GM23338 (cell line): ENCODE results near the gene SPTBN4. TPM values are rescaled to one million over a fixed set of nuclear protein-coding genes. Genes with fewer than 3 reads are reported as not detected.

Experiments
- ATAC-seq: fragments of 200-7000 bp; cut with Tn5 transposase; 3 replicates; pipeline ENCODE4 v1.9.1; 2020
- DNase-seq: peaks from one replicate; pipeline ENCODE4 v3.0.0-alpha.2; 2015; ENCODE audit warnings: low spot score
- H2AFZ ChIP-seq: fragments of 200-600 bp; sonication (generic); 2 replicates; pipeline ENCODE4 v1.8.0; 2016; ENCODE audit warnings: antibody characterized with exemption, mild to moderate bottlenecking, moderate library complexity
- H3F3A ChIP-seq: fragments of 200-600 bp; sonication (generic); replicated peaks from 2 replicates; pipeline ENCODE4 v1.8.0; 2017; ENCODE audit warnings: antibody characterized with exemption, mixed run types, low read depth
- H3K27ac ChIP-seq: fragments of 200-600 bp; sonication (generic); 2 replicates; pipeline ENCODE4 v1.6.1; 2016; ENCODE audit warnings: low read depth
- H3K27me3 ChIP-seq: fragments of 200-600 bp; sonication (generic); 2 replicates; pipeline ENCODE4 v1.8.0; 2016; ENCODE audit warnings: mild to moderate bottlenecking, mixed run types, moderate library complexity; ENCODE audit not compliant: insufficient read depth
- H3K36me3 ChIP-seq: fragments of 200-600 bp; sonication (generic); 2 replicates; pipeline ENCODE4 v1.8.0; 2016; ENCODE audit warnings: mild to moderate bottlenecking; ENCODE audit not compliant: insufficient read depth
- H3K4me1 ChIP-seq: fragments of 200-600 bp; sonication (generic); 2 replicates; pipeline ENCODE4 v1.8.0; 2016; ENCODE audit warnings: mild to moderate bottlenecking, moderate library complexity; ENCODE audit not compliant: insufficient read depth
- H3K4me2 ChIP-seq: fragments of 200-600 bp; sonication (generic); 2 replicates; pipeline ENCODE4 v1.7.1; 2017; ENCODE audit warnings: mixed run types
- H3K4me3 ChIP-seq: fragments of 200-600 bp; sonication (generic); 2 replicates; pipeline ENCODE4 v1.6.1; 2016; ENCODE audit warnings: mixed run types
- H3K79me2 ChIP-seq: fragments of 200-600 bp; sonication (generic); replicated peaks from 2 replicates; pipeline ENCODE4 v1.8.0; 2017; ENCODE audit warnings: mild to moderate bottlenecking; ENCODE audit not compliant: insufficient read depth
- H3K9me2 ChIP-seq: fragments of 200-600 bp; sonication (generic); 2 replicates; pipeline ENCODE4 v1.8.0; 2017; ENCODE audit not compliant: insufficient read depth
- H4K20me1 ChIP-seq: fragments of 200-600 bp; sonication (generic); replicated peaks from 2 replicates; pipeline ENCODE4 v1.8.0; 2017; ENCODE audit warnings: mild to moderate bottlenecking; ENCODE audit not compliant: insufficient read depth
- H3K27ac Mint-ChIP-seq: 2 replicates; pipeline ENCODE4 v1.8.0; 2020; ENCODE audit warnings: inconsistent platforms, mild to moderate bottlenecking, moderate library complexity, mixed read lengths
- H3K27me3 Mint-ChIP-seq: 3 replicates; pipeline ENCODE4 v1.8.0; 2022; ENCODE audit warnings: low read depth, mild to moderate bottlenecking, moderate library complexity, mixed read lengths, inconsistent platforms; ENCODE audit not compliant: insufficient read depth, poor library complexity
- H3K36me3 Mint-ChIP-seq: 3 replicates; pipeline ENCODE4 v1.8.0; 2021; ENCODE audit warnings: low read depth, mild to moderate bottlenecking, inconsistent platforms, moderate library complexity, mixed read lengths
- H3K4me1 Mint-ChIP-seq: 3 replicates; pipeline ENCODE4 v1.8.0; 2020; ENCODE audit warnings: mild to moderate bottlenecking, inconsistent platforms, mixed read lengths
- H3K4me3 Mint-ChIP-seq: 3 replicates; pipeline ENCODE4 v1.8.0; 2021; ENCODE audit warnings: moderate library complexity, mild to moderate bottlenecking, inconsistent platforms, mixed read lengths
- H3K9me3 Mint-ChIP-seq: 3 replicates; pipeline ENCODE4 v1.8.0; 2020; ENCODE audit warnings: moderate library complexity, mild to moderate bottlenecking, inconsistent platforms, mixed read lengths
- CREB1 ChIP-seq: fragments of 250-450 bp; sonication (Bioruptor Pico); IDR thresholded peaks from 2 replicates; pipeline ENCODE4 v1.5.0; 2020; ENCODE audit warnings: low read depth, mild to moderate bottlenecking, moderate library complexity
- CTCF ChIP-seq, 2 experiments: fragments of 200-600 bp in 1 of 2; sonication (generic) in 1 of 2; conservative IDR thresholded peaks; 2 replicates each; pipeline versions ENCODE4 v1.5.1 to v1.6.1; 2016 to 2017; ENCODE audit warnings: antibody characterized with exemption in 2 of 2, low read depth in 2 of 2, mild to moderate bottlenecking in 2 of 2, moderate library complexity in 1 of 2
- NANOG ChIP-seq: IDR thresholded peaks from 2 replicates; pipeline ENCODE4 v1.6.1; 2016; ENCODE audit warnings: antibody characterized with exemption, borderline replicate concordance
- POLR2AphosphoS5 ChIP-seq: IDR thresholded peaks from 2 replicates; pipeline ENCODE4 v1.6.1; 2016; ENCODE audit warnings: antibody characterized with exemption, low read depth
- polyA plus RNA-seq: library from polyadenylated mRNA; unstranded; fragments of >200 nt; fragmentation: Nextera tagmentation; extraction: Ambion mirVana; gene quantifications from 2 replicates; pipeline ENCODE4 v1.2.1, GENCODE V29; 2016
- total RNA-seq: library from RNA; depleted of rRNA; stranded (reverse); fragments of >200 nt; shearing (Covaris generic); gene quantifications from 2 replicates; pipeline ENCODE4 v1.2.3, GENCODE V29; 2014
- TF ChIP-seq, protein P1 (sequence below): fragments of 250-450 bp; sonication (Bioruptor Pico); IDR thresholded peaks from 2 replicates; pipeline ENCODE4 v1.5.0; 2020; ENCODE audit warnings: mild to moderate bottlenecking, moderate library complexity

The SPTBN4 gene
- total and polyA plus RNA-seq, 2 experiments from 2014 or later = 1.6 to 2.3 TPM

DNA sequence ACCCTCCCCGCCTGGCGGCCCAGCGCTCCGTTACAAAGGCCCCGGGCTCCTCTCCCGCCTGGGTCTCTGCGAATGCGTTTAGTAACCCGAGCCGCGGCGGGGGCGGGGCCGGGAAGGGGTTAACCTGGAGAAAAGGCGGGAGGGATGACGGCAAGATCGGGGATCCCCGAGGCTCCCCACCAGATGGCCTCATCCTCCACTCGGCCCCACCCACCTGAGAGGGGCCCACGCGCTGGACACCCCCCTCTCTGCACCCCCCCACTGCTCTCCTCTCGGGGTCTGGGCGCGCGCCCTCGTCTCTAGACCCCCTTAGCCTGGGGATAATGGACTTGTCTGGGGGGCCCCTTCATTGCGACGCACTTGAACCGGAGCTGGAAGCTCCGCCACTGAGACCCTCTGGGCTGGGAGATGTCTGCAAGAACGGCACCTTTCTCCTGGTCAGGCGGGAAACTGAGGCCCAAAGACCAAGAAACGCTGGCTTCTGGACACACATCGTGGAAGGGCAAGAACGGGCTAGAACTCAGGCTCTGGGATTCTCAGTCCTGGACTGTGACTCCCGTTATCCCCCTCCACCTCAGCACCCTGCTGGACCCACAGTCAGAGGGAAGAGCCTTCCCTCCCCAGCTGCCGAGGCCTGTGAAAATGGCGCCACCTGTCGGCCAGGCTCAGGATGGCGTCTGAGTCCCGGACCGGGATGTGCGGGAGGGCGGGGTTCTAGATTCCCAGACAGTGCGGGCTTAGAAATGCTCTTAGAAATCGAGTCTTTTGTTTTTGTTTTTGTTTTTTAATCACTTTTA, 131.5 kb downstream of the SPTBN4 start:
- H3K27me3 Mint-ChIP-seq = peaks cover 66% of the 10 kb centered on the region
- peak; percentile 56 for ATAC-seq
- Histone ChIP-seq H3K4me2 (peak overlapping the region; percentile 86), H3K36me3 (no peaks in the 10 kb centered on the region), H3K27me3 (peaks cover 76% of the 10 kb centered on the region), H3K4me1 (peaks cover 52% of the 10 kb centered on the region), H2AFZ (peak overlapping the region; percentile 92; the same call in 1 of the 2 replicates), H3K79me2 (no peaks in the 10 kb centered on the region), H3F3A (peaks cover 22% of the 10 kb centered on the region), H3K9me2 (no peaks in the 10 kb centered on the region), H3K4me3 (peak overlapping the region; percentile 70), H3K27ac (peak overlapping the region; percentile 53; the same call in 1 of the 2 replicates), H4K20me1 (no peaks in the 10 kb centered on the region; the same call in 1 of the 2 replicates)
- H3K36me3 Mint-ChIP-seq = no peaks in the 10 kb centered on the region
- H3K27ac Mint-ChIP-seq = peak overlapping the region; percentile 73
- H3K4me1 Mint-ChIP-seq = peaks cover 48% of the 10 kb centered on the region
- H3K9me3 Mint-ChIP-seq = no peaks in the 10 kb centered on the region; the same call in 2 of the 3 replicates
- TF ChIP-seq CREB1 (CRISPR knock-in tag) (peak; percentile 64), CTCF (conservative IDR thresholded peaks at IDR 0.05; ENCODE audit: low read depth in 2 of 2) (peak; percentile 98 to 100), NANOG (no peak), POLR2AphosphoS5 (peak; percentile 80)
- TF ChIP-seq, protein P1, sequence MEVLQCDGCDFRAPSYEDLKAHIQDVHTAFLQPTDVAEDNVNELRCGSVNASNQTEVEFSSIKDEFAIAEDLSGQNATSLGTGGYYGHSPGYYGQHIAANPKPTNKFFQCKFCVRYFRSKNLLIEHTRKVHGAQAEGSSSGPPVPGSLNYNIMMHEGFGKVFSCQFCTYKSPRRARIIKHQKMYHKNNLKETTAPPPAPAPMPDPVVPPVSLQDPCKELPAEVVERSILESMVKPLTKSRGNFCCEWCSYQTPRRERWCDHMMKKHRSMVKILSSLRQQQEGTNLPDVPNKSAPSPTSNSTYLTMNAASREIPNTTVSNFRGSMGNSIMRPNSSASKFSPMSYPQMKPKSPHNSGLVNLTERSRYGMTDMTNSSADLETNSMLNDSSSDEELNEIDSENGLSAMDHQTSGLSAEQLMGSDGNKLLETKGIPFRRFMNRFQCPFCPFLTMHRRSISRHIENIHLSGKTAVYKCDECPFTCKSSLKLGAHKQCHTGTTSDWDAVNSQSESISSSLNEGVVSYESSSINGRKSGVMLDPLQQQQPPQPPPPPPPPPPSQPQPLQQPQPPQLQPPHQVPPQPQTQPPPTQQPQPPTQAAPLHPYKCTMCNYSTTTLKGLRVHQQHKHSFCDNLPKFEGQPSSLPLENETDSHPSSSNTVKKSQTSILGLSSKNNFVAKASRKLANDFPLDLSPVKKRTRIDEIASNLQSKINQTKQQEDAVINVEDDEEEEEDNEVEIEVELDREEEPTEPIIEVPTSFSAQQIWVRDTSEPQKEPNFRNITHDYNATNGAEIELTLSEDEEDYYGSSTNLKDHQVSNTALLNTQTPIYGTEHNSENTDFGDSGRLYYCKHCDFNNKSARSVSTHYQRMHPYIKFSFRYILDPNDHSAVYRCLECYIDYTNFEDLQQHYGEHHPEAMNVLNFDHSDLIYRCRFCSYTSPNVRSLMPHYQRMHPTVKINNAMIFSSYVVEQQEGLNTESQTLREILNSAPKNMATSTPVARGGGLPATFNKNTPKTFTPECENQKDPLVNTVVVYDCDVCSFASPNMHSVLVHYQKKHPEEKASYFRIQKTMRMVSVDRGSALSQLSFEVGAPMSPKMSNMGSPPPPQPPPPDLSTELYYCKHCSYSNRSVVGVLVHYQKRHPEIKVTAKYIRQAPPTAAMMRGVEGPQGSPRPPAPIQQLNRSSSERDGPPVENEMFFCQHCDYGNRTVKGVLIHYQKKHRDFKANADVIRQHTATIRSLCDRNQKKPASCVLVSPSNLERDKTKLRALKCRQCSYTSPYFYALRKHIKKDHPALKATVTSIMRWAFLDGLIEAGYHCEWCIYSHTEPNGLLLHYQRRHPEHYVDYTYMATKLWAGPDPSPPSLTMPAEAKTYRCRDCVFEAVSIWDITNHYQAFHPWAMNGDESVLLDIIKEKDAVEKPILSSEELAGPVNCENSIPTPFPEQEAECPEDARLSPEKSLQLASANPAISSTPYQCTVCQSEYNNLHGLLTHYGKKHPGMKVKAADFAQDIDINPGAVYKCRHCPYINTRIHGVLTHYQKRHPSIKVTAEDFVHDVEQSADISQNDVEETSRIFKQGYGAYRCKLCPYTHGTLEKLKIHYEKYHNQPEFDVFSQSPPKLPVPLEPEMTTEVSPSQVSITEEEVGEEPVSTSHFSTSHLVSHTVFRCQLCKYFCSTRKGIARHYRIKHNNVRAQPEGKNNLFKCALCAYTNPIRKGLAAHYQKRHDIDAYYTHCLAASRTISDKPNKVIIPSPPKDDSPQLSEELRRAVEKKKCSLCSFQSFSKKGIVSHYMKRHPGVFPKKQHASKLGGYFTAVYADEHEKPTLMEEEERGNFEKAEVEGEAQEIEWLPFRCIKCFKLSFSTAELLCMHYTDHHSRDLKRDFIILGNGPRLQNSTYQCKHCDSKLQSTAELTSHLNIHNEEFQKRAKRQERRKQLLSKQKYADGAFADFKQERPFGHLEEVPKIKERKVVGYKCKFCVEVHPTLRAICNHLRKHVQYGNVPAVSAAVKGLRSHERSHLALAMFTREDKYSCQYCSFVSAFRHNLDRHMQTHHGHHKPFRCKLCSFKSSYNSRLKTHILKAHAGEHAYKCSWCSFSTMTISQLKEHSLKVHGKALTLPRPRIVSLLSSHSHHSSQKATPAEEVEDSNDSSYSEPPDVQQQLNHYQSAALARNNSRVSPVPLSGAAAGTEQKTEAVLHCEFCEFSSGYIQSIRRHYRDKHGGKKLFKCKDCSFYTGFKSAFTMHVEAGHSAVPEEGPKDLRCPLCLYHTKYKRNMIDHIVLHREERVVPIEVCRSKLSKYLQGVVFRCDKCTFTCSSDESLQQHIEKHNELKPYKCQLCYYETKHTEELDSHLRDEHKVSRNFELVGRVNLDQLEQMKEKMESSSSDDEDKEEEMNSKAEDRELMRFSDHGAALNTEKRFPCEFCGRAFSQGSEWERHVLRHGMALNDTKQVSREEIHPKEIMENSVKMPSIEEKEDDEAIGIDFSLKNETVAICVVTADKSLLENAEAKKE (CRISPR knock-in tag) = no peak
- peak; percentile 97 for DNase-seq
- H3K4me3 Mint-ChIP-seq = peak overlapping the region; percentile 87
